K562 (cell line): ENCODE measurements around the gene MT1A. TPM values are rescaled to one million over a fixed set of nuclear protein-coding genes. Genes with fewer than 3 reads are reported as not detected.

ENCODE experiments used
- ARNT ChIP-seq, 2 experiments: fragments of 450-650 bp; IDR thresholded peaks; 2 replicates each; pipeline ENCODE4 v1.6.1; 2016; ENCODE audit warnings: mild to moderate bottlenecking in 1 of 2
- BCOR ChIP-seq: fragments of 450-650 bp; IDR thresholded peaks from 2 replicates; pipeline ENCODE4 v1.6.1; 2016
- HDGF ChIP-seq: fragments of 450-650 bp; IDR thresholded peaks from 2 replicates; pipeline ENCODE4 v1.6.1; 2016
- NBN ChIP-seq: fragments of 450-650 bp; IDR thresholded peaks from 2 replicates; pipeline ENCODE4 v1.6.1; 2016; ENCODE audit warnings: low read depth, mild to moderate bottlenecking
- PBX2 ChIP-seq, 2 experiments: IDR thresholded peaks in 1 of 2; conservative IDR thresholded peaks in 1 of 2; 2 replicates each; pipeline ENCODE4 v1.6.1; 2016; ENCODE audit warnings: low read depth in 2 of 2, mild to moderate bottlenecking in 1 of 2, missing compliant biosample characterization in 1 of 2, missing genetic modification characterization in 1 of 2, moderate library complexity in 1 of 2
- SRSF9 ChIP-seq: fragments of 200-400 bp; formaldehyde crosslinking; IDR thresholded peaks from 2 replicates; pipeline ENCODE4 v1.6.1; 2017; ENCODE audit warnings: low read depth, low read length, borderline replicate concordance
- TBP ChIP-seq: optimal IDR thresholded peaks from 2 replicates; pipeline ENCODE3; 2011; ENCODE audit warnings: low read depth, low read length, improper control_type of control experiment
- ZFP91 ChIP-seq: sonication (generic); formaldehyde crosslinking; IDR thresholded peaks from 2 replicates; pipeline ENCODE4 v1.8.0; 2022; ENCODE audit warnings: mild to moderate bottlenecking, missing genetic modification reagents
- ZHX1 ChIP-seq: fragments of 150-350 bp; conservative IDR thresholded peaks from 2 replicates; pipeline ENCODE4 v1.6.1; 2014; ENCODE audit warnings: low read length
- ZSCAN29 ChIP-seq: fragments of 450-650 bp; IDR thresholded peaks from 2 replicates; pipeline ENCODE4 v1.6.1; 2017
- polyA plus RNA-seq, 8 experiments: library from polyadenylated mRNA; depleted of rRNA in 4 of 8; stranded (reverse) in 5 of 8; unstranded in 3 of 8; fragments of >200 nt; fragmentation: Nextera tagmentation in 2 of 8; fragmentation: Illumina TruSeq in 1 of 8; extraction: Ambion mirVana in 2 of 8; extraction: Trizol in 1 of 8; gene quantifications; 2 replicates each; pipeline versions ENCODE4 v1.2.1 to v1.2.3, GENCODE V29; 2011 to 2014; ENCODE audit warnings: inconsistent platforms in 1 of 8, missing spikeins in 1 of 8
- total RNA-seq, 7 experiments: library from RNA; depleted of rRNA in 6 of 7; stranded (reverse); fragments of >200 nt in 6 of 7; fragmentation: Illumina TruSeq in 2 of 7; extraction: Trizol in 2 of 7; gene quantifications; 2 replicates each; pipeline versions ENCODE4 v1.2.1 to v1.2.3, GENCODE V29; 2011 to 2021; ENCODE audit warnings: low replicate concordance in 1 of 7
- TF ChIP-seq, protein P1 (sequence below): fragments of 250-450 bp; sonication (Bioruptor Pico); IDR thresholded peaks from 2 replicates; pipeline ENCODE4 v1.4.0; 2020; ENCODE audit warnings: mild to moderate bottlenecking, moderate library complexity
- TF ChIP-seq, protein P2 (sequence below): IDR thresholded peaks from 2 replicates; pipeline ENCODE4 v1.6.1; 2014; ENCODE audit warnings: antibody characterized with exemption

The MT1A gene
- total and polyA plus RNA-seq, 9 of the 15 experiments (the other 6 are each of a cell fraction or from before 2014, with no cell fraction given), result 0.23 TPM; not detected in 8

- TF ChIP-seq ZFP91 (no peak), PBX2 (CRISPR knock-in tag; IDR thresholded peaks at IDR 0.05; ENCODE audit: low read depth) (no peak), PBX2 (tag; conservative IDR thresholded peaks at IDR 0.05; ENCODE audit: low read depth) (no peak), NBN (no peak), TBP (peak; percentile 59), SRSF9 (no peak), ARNT (IDR thresholded peaks at IDR 0.05) (no peak), ZHX1 (no peak), HDGF (no peak), BCOR (no peak), ZSCAN29 (no peak)
- TF ChIP-seq, protein P1, sequence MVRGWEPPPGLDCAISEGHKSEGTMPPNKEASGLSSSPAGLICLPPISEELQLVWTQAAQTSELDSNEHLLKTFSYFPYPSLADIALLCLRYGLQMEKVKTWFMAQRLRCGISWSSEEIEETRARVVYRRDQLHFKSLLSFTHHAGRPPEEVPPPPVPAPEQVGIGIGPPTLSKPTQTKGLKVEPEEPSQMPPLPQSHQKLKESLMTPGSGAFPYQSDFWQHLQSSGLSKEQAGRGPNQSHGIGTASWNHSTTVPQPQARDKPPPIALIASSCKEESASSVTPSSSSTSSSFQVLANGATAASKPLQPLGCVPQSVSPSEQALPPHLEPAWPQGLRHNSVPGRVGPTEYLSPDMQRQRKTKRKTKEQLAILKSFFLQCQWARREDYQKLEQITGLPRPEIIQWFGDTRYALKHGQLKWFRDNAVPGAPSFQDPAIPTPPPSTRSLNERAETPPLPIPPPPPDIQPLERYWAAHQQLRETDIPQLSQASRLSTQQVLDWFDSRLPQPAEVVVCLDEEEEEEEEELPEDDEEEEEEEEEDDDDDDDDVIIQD (CRISPR knock-in tag), result no peak
- TF ChIP-seq, protein P2, sequence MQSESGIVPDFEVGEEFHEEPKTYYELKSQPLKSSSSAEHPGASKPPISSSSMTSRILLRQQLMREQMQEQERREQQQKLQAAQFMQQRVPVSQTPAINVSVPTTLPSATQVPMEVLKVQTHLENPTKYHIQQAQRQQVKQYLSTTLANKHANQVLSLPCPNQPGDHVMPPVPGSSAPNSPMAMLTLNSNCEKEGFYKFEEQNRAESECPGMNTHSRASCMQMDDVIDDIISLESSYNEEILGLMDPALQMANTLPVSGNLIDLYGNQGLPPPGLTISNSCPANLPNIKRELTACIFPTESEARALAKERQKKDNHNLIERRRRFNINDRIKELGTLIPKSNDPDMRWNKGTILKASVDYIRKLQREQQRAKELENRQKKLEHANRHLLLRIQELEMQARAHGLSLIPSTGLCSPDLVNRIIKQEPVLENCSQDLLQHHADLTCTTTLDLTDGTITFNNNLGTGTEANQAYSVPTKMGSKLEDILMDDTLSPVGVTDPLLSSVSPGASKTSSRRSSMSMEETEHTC, result no peak
These were observed 30.2 kb upstream of the MT1A start, which contains the start of gene MT2A (continued) for GRCh38 chr16:56608043-56608875.
